NCI-H526 treated with DMSO at 0.1 percent for 48 hours (cell line): Measurements from ENCODE around the gene ARF4.

ENCODE experiments used
- DNase-seq: peaks from one replicate; lab custom pipeline; 2025; lab: John Stamatoyannopoulos, UW

ARF4 gene

DNA sequence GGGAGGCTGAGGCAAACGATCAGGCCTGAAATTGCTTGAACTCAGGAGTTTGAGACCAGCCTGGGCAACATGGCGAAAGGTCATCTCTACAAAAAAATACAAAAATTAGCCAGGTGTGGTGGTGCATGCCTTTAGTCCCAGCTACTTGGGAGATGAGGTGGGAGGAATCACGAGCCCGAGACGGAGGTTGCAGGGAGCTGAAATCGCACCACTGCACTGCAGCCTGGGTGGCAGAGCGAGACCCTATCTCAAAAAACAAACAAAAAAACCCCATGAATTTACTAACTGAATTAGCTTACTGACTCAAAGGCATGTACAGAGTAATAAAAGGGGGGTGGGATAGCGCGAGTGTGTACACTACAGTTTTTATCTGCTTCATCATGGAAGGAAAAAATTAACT, 19.3 kb downstream of the ARF4 start:
- DNase-seq = no peak

DNA sequence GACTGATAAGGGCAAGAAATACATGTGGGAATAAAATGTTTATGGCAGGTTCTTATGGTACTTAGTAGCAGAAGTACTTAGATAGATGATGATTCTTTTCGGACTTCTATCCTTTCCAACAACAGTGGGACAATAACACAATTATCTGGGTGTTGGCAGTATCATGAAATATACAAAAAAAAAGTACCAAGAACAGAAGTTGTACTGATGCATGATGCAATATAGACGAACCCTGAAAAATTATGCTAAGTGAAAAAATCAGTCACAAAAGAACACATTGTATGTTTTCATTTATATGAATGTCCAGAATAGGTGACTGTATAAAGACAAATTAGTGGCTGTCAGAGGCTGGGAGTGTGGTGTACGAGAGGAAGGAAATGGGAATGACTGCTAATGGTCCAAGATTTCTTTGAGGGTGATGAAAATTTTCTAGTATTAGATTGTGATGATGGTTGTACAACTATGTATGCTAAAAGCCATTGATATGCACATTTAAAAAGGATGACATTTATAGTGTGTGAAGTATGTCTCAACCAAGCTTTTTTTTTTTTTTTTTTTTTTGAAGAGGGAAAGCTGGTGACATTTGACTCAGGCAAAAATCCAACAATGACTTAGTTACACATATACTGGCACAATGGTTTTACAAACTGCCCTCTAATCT, 21.0 kb downstream of the ARF4 start:
- no peak for DNase-seq

DNA sequence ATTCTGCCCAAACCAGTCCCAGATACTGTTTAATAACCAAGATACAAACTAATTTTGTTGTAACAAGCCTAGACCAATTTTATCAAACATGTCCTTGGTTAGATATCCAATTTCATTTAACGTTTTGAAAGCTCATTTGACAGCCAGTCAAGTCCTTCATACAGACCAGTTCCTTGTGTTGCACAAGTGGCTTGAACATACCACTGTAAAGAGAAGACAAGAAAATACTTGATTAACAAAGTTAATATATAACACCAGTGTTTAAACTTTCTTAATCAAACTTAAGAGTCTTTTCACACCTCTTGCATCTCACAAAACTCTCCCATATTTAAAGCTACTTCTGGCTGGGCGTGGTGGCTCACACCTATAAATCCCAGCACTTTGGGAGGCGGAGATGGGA, 25.0 kb downstream of the ARF4 start:
- DNase-seq = no peak

DNA sequence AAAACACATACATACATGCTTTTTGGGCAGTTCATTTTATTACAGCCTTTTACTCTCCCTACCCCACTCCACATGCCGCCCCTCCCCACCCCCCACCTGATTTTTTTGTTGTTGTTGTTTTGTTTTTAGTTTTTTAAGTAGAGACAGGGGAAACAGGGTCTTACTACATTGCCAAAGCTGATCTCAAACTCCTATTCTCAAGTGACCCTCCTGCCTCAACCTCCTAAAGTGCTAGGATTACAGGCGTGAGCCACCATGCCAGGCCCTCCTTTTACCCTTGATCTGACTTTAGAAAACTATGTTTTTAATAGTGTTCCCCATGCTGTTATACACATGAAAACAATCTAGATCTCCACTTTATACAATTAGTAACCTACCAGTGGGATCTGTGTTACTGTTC, 26.3 kb downstream of the ARF4 start:
- DNase-seq = no peak

DNA sequence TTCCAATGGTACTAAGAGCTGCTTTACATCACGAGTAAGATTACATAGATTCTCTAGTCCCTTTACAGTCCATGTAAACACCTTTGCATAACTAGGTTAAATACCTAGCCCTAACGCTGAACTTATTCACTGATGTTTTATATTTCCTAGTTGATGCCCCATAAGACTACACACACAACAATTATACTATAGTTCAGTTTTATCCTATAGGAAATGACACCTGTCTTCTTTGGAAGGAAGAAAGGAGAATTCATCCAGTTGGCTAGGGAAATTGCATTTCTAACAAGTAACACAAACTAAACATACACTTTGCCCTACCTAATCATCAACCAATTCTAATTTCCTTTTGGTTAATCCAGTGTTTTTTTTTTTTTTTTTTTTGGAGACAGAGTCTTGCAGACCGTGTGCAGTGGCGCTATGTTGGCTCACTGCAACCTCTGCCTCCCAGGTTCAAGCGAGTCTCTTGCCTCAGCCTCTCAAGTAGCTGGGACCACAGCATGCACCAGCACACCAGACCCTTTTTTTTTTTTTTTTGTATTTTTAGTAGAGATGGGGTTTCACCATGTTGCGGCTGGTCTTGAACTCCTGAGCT, 27.2 kb downstream of the ARF4 start:
- DNase-seq = no peak

DNA sequence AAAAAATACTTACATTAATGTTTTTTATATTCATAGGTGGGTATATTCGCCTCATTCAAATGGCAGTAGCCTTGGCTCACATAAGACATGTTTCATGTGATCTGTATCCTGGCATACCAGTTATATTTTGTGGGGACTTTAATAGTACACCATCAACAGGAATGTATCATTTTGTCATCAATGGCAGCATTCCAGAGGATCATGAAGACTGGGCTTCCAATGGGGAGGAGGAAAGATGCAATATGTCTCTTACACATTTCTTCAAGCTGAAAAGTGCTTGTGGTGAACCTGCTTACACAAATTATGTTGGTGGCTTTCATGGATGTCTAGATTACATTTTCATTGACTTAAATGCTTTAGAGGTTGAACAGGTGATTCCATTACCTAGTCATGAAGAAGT, 37.6 kb downstream of the ARF4 start:
- DNase-seq = no peak

DNA sequence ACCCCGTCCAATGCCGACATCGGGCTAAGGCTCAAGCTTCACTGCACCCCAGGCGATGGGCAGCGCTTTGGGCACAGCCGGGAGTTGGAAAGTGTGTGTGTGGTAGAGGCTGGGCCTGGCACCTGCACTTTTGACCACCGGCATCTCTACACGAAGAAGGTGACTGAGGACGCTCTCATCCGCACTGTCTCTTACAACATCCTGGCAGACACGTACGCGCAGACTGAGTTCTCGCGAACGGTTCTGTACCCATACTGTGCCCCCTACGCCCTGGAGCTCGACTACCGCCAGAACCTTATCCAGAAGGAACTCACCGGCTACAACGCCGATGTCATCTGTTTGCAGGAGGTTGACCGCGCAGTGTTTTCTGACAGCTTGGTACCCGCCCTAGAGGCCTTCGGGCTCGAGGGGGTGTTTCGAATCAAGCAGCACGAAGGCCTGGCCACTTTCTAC, 40.0 kb downstream of the ARF4 start:
- peak; percentile 22 for DNase-seq

DNA sequence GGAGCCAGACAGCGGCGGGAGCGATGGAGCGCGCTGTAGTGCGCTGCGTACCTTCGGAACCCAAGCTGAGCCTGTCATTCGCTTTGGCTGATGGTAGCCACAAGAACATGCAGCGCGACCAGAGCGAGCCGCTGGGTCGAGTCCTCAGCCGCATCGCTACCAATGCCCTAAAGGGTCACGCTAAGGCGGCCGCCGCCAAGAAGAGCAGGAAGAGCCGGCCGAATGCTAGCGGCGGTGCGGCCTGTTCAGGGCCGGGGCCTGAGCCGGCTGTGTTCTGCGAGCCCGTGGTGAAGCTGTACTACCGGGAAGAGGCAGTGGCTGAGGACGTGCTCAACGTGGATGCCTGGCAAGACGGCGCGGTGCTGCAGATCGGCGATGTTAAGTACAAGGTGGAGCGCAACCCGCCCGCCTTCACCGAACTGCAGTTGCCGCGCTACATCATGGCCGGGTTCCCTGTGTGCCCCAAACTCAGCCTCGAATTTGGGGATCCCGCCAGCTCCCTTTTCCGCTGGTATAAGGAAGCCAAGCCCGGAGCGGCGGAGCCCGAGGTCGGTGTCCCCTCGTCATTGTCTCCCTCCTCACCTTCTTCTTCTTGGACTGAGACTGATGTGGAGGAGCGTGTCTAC, 40.6 kb downstream of the ARF4 start:
- DNase-seq = peak; percentile 7

DNA sequence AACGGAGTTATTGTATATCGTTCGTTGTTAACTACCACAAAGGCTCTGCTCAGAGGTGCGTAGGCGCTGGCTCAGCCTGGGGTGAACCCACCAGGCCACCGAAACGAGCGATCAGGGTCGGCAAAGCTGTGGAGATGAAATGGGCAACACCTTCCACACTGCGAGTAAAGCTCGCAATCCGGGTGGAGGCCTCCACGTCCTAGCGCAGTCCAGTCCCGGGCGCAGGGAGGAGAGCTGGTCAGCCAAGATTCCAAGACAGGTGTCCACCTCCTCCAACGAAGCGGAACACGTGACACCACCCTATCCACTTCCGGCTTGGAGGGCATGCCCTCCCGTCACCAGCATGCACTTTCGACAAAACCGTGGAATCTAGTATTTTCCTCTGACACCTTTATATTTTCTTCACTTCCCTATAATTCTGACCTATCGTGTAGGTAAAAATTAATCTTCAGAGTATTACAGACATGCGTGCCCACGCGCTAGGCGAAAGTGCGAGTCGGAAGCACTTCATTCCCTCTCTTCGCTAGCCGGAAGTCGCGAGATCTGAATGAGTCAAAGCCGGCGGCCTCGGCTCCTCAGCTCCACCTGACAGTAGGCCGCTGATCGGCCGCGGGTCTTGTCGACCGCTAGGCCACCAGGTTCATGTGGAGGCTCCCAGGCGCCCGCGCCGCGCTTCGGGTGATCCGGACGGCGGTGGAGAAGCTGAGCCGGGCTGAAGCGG, 41.2 kb downstream of the ARF4 start, which contains the start of gene PDE12:
Gene PDE12, plus strand, starts transcription at position 537 of the 721 bp plus-strand sequence. Its CDS starts 106 bp downstream, at position 643.
- DNase-seq = peak; percentile 65

DNA sequence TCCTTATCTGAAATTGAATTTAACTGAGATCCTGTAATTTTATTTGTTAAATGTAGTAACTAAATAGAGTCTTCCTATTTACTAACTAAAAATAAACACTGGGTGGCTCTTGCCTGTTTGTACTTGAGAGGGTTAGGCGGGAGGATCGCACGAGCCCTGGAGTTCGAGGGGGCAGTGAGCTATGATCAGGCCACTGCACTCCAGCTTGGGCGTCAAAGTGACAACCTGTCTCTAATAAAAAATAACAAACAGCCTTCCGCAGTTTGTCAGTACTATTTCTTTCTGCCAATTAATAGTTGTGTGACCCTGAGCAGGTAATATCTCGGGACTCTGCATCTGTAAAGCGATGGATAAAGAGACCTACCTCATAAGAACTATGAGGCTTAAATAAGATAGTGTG, 41.8 kb downstream of the ARF4 start:
- DNase-seq = peak; percentile 12

DNA sequence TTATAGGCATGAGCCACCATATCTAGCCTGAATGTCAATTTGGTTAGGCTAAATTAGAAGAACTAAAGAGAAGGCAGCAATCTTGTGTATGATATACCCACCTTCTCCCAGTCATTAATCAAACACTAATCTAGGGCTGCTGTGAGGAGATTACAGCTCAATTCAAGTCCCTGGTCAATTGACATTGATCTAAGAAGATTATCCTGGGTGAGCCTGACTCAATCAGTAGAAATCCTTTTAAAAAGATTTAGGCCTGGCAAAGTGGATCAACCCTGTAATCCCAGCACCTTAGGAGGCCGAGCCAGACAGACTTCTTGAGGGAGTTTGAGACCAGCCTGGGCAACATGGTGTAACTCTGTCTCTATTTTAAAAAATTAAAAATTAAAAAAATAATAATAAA, 50.5 kb downstream of the ARF4 start:
- no peak for DNase-seq

DNA sequence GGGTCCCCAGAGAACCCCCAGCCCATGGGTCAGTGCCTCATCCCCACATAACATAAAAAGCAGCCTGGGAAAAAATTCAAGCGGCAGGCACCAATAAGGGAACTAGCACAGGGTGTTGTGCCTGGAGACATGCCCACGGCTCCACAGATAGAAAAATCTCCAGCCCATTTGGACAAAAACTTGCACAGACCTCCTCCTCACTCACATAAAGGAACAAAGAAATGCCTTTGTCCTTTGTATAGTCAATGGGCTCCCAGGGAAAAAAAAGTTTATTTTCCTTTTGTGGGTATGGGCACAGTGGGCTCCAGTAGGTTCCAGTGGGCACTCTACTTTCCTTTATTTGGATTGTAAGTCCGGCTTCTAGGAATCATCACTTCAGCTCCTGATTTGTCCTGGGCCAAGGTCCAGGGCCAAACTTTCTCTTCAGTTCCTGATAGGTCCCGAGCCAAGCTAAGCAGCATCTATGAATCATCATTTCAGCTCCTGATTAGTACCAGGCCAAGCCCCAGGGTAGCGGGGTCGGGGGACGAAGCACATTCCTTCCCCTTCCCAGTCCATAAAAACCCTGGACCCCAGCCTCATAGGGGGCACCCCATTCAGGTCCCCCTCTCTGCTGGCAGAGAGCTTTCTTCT, 51.4 kb downstream of the ARF4 start:
- DNase-seq = no peak

DNA sequence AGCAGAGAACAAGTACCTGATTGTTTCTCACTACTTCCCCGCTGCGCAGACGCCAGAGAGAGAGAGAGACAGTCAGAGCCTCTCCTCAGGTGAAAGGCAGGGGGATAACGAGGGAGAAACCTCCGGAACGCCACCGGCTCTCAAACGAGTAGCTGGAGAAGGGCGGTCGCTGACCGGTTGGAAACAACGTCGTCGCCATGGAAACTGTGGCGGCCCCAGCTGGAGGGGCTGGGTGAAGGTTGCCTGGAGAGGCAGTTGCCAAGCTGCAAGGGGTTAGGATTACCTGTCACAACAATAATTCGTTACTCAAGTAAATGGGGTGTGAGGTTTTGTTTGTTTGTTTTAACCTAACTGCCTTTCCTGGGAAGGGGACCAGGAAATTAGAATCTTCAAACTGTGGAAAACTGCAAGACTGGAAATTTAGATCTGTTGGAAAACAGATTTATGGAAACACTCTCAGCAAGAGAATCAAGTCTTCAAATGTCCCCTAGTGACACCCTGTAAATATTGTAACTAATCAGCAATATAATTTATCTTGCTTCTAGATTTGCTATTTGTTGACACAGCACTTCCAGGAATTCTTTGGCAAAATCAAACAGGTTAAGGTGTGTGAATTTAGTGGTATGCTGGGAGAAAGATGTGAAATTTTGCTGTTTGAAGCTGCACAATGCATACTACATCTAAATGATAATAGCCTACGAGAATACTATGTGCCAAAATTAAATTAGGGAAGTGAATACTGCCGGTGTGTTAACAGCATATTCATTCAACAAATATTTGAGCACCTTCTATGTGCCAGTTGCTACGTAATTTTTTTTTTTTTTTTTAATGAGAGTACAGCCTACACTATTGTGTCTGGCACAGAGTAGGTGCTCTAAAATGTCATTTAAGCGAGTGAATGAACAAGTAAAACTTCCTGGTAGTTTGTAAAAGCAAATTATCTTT, 52.7 kb downstream of the ARF4 start, which contains the start of gene DNAH12:
Gene DNAH12, minus strand, starts transcription at position 164 of the 945 bp plus-strand sequence. CDS start 1,474 bp downstream, outside the sequence.
- DNase-seq = peak; percentile 53

DNA sequence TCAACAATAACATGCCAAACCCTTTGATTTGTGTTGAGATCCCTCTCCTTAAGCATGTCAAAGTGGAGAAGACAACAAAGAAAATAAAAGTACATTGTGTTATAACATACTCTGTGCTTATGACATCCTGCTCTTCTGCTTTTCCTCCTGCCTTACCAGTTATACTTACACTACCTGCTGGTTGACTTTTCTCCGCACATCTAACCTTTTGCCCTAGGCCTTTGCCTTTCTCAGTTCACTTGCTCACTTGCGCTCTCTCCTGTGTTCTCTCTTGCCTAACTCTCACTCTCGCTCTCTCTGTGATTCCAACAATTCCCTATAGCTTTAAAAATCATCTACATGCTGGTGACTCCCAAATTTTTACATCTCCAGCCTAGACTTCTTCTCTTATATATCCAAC, 58.7 kb downstream of the ARF4 start:
- no peak for DNase-seq

DNA sequence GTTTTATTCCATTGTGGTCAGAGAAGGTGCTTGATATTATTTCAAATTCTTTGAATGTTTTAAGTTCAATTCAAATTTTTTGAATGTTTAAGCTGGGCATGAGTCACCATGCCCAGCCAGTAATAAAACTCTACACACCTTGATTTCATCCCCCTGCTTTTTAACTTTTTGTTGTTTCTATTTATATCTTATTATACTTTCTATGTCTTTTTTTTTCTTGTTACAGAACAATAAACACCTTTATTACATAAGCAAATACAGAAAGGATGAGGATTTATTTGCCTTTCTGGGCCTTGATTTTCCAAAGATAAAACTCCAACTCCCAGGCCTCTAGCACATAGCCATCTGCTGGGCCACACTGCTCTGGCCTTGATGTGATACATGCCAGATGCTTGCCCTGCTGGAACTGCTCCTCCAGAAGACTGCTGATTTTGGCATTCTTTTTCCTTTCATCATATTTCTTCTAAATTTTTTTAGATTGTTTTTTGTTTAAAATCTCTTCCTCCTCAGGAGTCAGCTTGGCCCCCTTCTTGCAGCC, 67.0 kb downstream of the ARF4 start:
- DNase-seq = no peak
